ENCODE measurements around the gene UBE2S. TPM values are rescaled to one million over a fixed set of nuclear protein-coding genes. Genes with fewer than 3 reads are reported as not detected.

UBE2S gene
- total and polyA plus RNA-seq, 2 of the 8 experiments (the other 6 are each of a cell fraction or from before 2014, with no cell fraction given): 398 to 530 TPM

GRCh38 chr19:55382522-55383054 lies 25.0 kb downstream of the UBE2S start:
- Histone ChIP-seq H3K9ac (replicated peaks in 1 of 4; ENCODE audit: extremely low read depth in 1 of 4, low read depth in 3 of 4, low read length in 3 of 4) (no peak overlapping the region), H3K4ac (replicated peaks; ENCODE audit: insufficient read length, low read depth, low read length) (no peak overlapping the region), H4K5ac (ENCODE audit: insufficient read length, low read depth, low read length) (no peak overlapping the region), H3K27me3 (replicated peaks in 1 of 4; ENCODE audit: control insufficient read depth in 3 of 4, extremely low read depth in 1 of 4, insufficient read depth in 3 of 4, low read length in 3 of 4) (peaks cover 0 to 16% (median 9%) of the 10 kb centered on the region in 4 experiments; a peak in 4 of 7 replicates), H3K79me1 (ENCODE audit: low read depth, low read length) (peaks cover 14% of the 10 kb centered on the region), H3K14ac (ENCODE audit: insufficient read length) (no peak overlapping the region), H4K8ac (ENCODE audit: extremely low read depth, insufficient read depth, low read length) (no peak overlapping the region), H3K4me1 (replicated peaks in 1 of 4; ENCODE audit: control insufficient read depth in 3 of 4, insufficient read depth in 4 of 4, low read length in 3 of 4) (peaks cover 0 to 37% (median 22%) of the 10 kb centered on the region in 4 experiments; a peak in 6 of 7 replicates), H4K20me1 (replicated peaks in 1 of 2; ENCODE audit: control insufficient read depth in 1 of 2, insufficient read depth in 2 of 2, low read length in 2 of 2) (peaks cover 10 to 28% of the 10 kb centered on the region in 2 experiments), H3K4me2 (ENCODE audit: insufficient read depth in 1 of 2, low read depth in 2 of 2, low read length in 2 of 2) (peak overlapping the region in 1 of 2 experiments; percentile 95; a peak in 1 of 4 replicates), H3K27ac (ENCODE audit: low read depth, low read length) (no peak overlapping the region), H2BK5ac (ENCODE audit: low read depth, low read length) (0 out of 2 replicates have a peak overlapping the region, but pooled peaks have one; percentile 16), H2AFZ (ENCODE audit: low read length) (no peak overlapping the region), H2BK120ac (replicated peaks; ENCODE audit: low read depth, low read length) (no peak overlapping the region), H2BK20ac (ENCODE audit: low read length) (no peak overlapping the region), H3K23me2 (ENCODE audit: low read depth, low read length) (peaks cover 36% of the 10 kb centered on the region), H2BK15ac (ENCODE audit: low read length) (peak overlapping the region; percentile 81; the same call in 1 of the 2 replicates), H4K91ac (replicated peaks; ENCODE audit: insufficient read length, low read length) (no peak overlapping the region), H3K9me3 (ENCODE audit: insufficient read depth in 2 of 2, low read depth in 1 of 2, low read length in 1 of 2) (no peaks in the 10 kb centered on the region), H2AK5ac (ENCODE audit: low read depth, low read length) (no peak overlapping the region), H3K56ac (replicated peaks; ENCODE audit: insufficient read length, low read depth, low read length) (no peak overlapping the region), H3K79me2 (ENCODE audit: control insufficient read depth in 1 of 2, insufficient read depth in 2 of 2, low read length in 2 of 2) (peaks cover 16 to 18% of the 10 kb centered on the region in 2 experiments; a peak in 3 of 4 replicates), H3K23ac (ENCODE audit: insufficient read length) (no peak overlapping the region), H3K36me3 (ENCODE audit: control insufficient read depth in 2 of 4, insufficient read depth in 4 of 4, low read length in 3 of 4) (peaks cover 6 to 11% (median 8%) of the 10 kb centered on the region in 4 experiments), H2BK12ac (ENCODE audit: low read depth, low read length) (no peak overlapping the region), H3K4me3 (ENCODE audit: extremely low read depth in 1 of 4, insufficient read depth in 2 of 4, low read depth in 3 of 4, low read length in 4 of 4) (peak overlapping the region in 1 of 4 experiments; percentile 60; a peak in 1 of 8 replicates), H3K18ac (ENCODE audit: extremely low read depth, low read length) (no peak overlapping the region)
- WGBS, 2 experiments (ENCODE audit: extremely low coverage in 1 of 2, insufficient coverage in 1 of 2, insufficient read length in 1 of 2, insufficient replicate concordance in 2 of 2, low coverage in 1 of 2, low lambda C conversion rate in 2 of 2, missing lambda C conversion rate in 1 of 2): 100% methylated on average over 3 of the region's 3 CpGs; no CpG with 5 or more reads in 1 of the 2 experiments
- CTCF ChIA-PET (ENCODE audit: partially characterized antibody): interaction anchor here (0.7 to 3.2 kb wide), 8 partner anchors 24 to 217 kb away, joined by 3 to 37 read pairs (median 3); no protein-coding TSS in a partner anchor
- DNase-seq (ENCODE audit: low read depth in 1 of 2, low spot score in 2 of 2) (no peak), FAIRE-seq (no peak)
- POLR2A ChIA-PET (ENCODE audit: partially characterized antibody): interaction anchor here (0.7 to 26.7 kb wide), 17 partner anchors 7 to 296 kb away, joined by 3 to 874 read pairs (median 14); partner anchors contain the start of genes IL11, KMT5C, TMEM190 and UBE2S
- TF ChIP-seq SRF (IDR thresholded peaks at IDR 0.05; ENCODE audit: low read depth, low read length) (no peak), NRF1 (IDR thresholded peaks at IDR 0.05; ENCODE audit: low read depth, low read length) (no peak), SIRT6 (IDR thresholded peaks at IDR 0.05; ENCODE audit: low read length) (no peak), RBBP5 (IDR thresholded peaks at IDR 0.05; ENCODE audit: borderline replicate concordance, low read depth, low read length) (no peak), SP2 (IDR thresholded peaks at IDR 0.05; ENCODE audit: low read length) (no peak), RXRA (IDR thresholded peaks at IDR 0.05; ENCODE audit: insufficient read depth, low read depth, low read length) (no peak)

Data from H1 (cell line).